Gastroesophageal sphincter (tissue), 4 donors: Measurements from ENCODE around the gene MED10. TPM values are rescaled to one million over a fixed set of nuclear protein-coding genes. Genes with fewer than 3 reads are reported as not detected.

ENCODE experiments used
- ATAC-seq: fragments of 150-250 bp; one replicate; pipeline ENCODE4 v1.9.1; 2016; ENCODE audit warnings: mild to moderate bottlenecking, moderate library complexity
- H3K27ac ChIP-seq, 4 donors: fragments of 200-600 bp; sonication (generic) in 3 of 4; 1 replicate in 3 of 4; 2 replicates in 1 of 4; pipeline ENCODE4 v1.5.1; 2016 to 2019
- H3K27me3 ChIP-seq: fragments of 200-600 bp; sonication (generic); one replicate; pipeline ENCODE4 v1.5.1; 2019
- H3K36me3 ChIP-seq, 2 donors: fragments of 200-600 bp; sonication (generic); one replicate each; pipeline ENCODE4 v1.5.1; 2019; ENCODE audit warnings: control low read depth in 1 of 2
- H3K4me1 ChIP-seq, 3 donors: fragments of 200-600 bp; sonication (generic); 1 replicate in 2 of 3; 2 replicates in 1 of 3; pipeline ENCODE4 v1.5.1; 2016 to 2019; ENCODE audit warnings: control low read depth in 2 of 3
- H3K4me3 ChIP-seq, 2 donors: fragments of 200-600 bp; sonication (generic); one replicate each; pipeline ENCODE4 v1.5.1; 2019; ENCODE audit warnings: mild to moderate bottlenecking in 1 of 2, moderate library complexity in 1 of 2
- H3K9me3 ChIP-seq, 3 donors: fragments of 200-600 bp; sonication (generic); one replicate each; pipeline ENCODE4 v1.5.1; 2017 to 2019; ENCODE audit warnings: control low read depth in 2 of 3
- CTCF ChIP-seq, 4 experiments: fragments of 200-600 bp in 2 of 4; fragments of 450-650 bp in 2 of 4; sonication (generic) in 1 of 4; IDR thresholded peaks; one replicate each; pipeline ENCODE4 v1.5.1; 2017 to 2019; ENCODE audit warnings: antibody characterized with exemption in 4 of 4, mild to moderate bottlenecking in 2 of 4, moderate library complexity in 2 of 4
- EP300 ChIP-seq: sonication (generic); formaldehyde crosslinking; IDR thresholded peaks from one replicate; pipeline ENCODE4 v1.6.1; 2017; ENCODE audit warnings: antibody characterized with exemption, mild to moderate bottlenecking
- POLR2A ChIP-seq, 2 donors: fragments of 450-650 bp; IDR thresholded peaks; one replicate each; pipeline ENCODE4 v1.6.1; 2017; ENCODE audit warnings: antibody characterized with exemption in 2 of 2, mild to moderate bottlenecking in 2 of 2, moderate library complexity in 1 of 2
- POLR2AphosphoS5 ChIP-seq: sonication (generic); formaldehyde crosslinking; IDR thresholded peaks from one replicate; pipeline ENCODE4 v1.6.1; 2017; ENCODE audit warnings: antibody characterized with exemption
- WGBS, 2 donors: methylation state at CpG; one replicate each; pipeline ENCODE4 v1.1.5; 2018; ENCODE audit warnings: low coverage in 1 of 2; 5-methylcytosine and 5-hydroxymethylcytosine counted together
- total RNA-seq, 4 donors: library from RNA; depleted of rRNA; stranded (reverse); fragments of >200 nt; gene quantifications; one replicate each; pipeline ENCODE4 v1.1.0, GENCODE V29; 2016

MED10 gene
- total RNA-seq, 4 donors from 2014 or later = 27.2 to 39.7 (median 34.0) TPM

GRCh38 chr5:6347673-6348072 is 30.7 kb downstream of the MED10 start:
- Histone ChIP-seq H3K9me3 (no peaks in the 10 kb centered on the region), H3K4me1 (no peaks in the 10 kb centered on the region), H3K27ac (no peak overlapping the region), H3K36me3 (peaks cover 0 to 10% of the 10 kb centered on the region in 2 donors), H3K4me3 (no peak overlapping the region), H3K27me3 (no peaks in the 10 kb centered on the region)
- TF ChIP-seq POLR2AphosphoS5 = no peak
- TF ChIP-seq CTCF (IDR thresholded peaks at IDR 0.05) = no peak
- TF ChIP-seq POLR2A (IDR thresholded peaks at IDR 0.05) = no peak
- TF ChIP-seq EP300 = no peak
- no peak for ATAC-seq
- 85 to 100% methylated on average over 3 to 8 of the region's 19 CpGs for WGBS, 2 donors

- Histone ChIP-seq H3K4me3 (no peak overlapping the region), H3K27me3 (no peaks in the 10 kb centered on the region), H3K4me1 (no peaks in the 10 kb centered on the region), H3K9me3 (no peaks in the 10 kb centered on the region), H3K27ac (no peak overlapping the region), H3K36me3 (peaks cover 0 to 10% of the 10 kb centered on the region in 2 donors)
- 80 to 82% methylated on average over 1 to 2 of the region's 4 CpGs for WGBS, 2 donors
- no peak for ATAC-seq
- no peak for TF ChIP-seq POLR2A (IDR thresholded peaks at IDR 0.05)
- TF ChIP-seq CTCF (IDR thresholded peaks at IDR 0.05) = no peak
- TF ChIP-seq POLR2AphosphoS5 = no peak
- TF ChIP-seq EP300 = no peak
Measured at GRCh38 chr5:6347165-6347564, 31.2 kb downstream of the MED10 start.

GRCh38 chr5:6344593-6344989 is 33.8 kb downstream of the MED10 start:
- Histone ChIP-seq H3K36me3 (peaks cover 0 to 4% of the 10 kb centered on the region in 2 donors), H3K9me3 (no peaks in the 10 kb centered on the region), H3K4me3 (no peak overlapping the region), H3K27me3 (no peaks in the 10 kb centered on the region), H3K27ac (no peak overlapping the region), H3K4me1 (no peaks in the 10 kb centered on the region)
- 72 to 75% methylated on average over 5 of the region's 5 CpGs for WGBS, 2 donors
- TF ChIP-seq POLR2A (IDR thresholded peaks at IDR 0.05) (no peak), CTCF (IDR thresholded peaks at IDR 0.05) (no peak), POLR2AphosphoS5 (no peak)
- ATAC-seq = no peak

GRCh38 chr5:6343951-6344592 is 34.3 kb downstream of the MED10 start:
- Histone ChIP-seq H3K27ac (no peak overlapping the region), H3K9me3 (no peaks in the 10 kb centered on the region), H3K36me3 (peaks cover 0 to 5% of the 10 kb centered on the region in 2 donors), H3K27me3 (no peaks in the 10 kb centered on the region), H3K4me3 (no peak overlapping the region), H3K4me1 (no peaks in the 10 kb centered on the region)
- 77 to 80% methylated on average over 6 to 9 of the region's 11 CpGs for WGBS, 2 donors
- no peak for TF ChIP-seq EP300
- no peak for TF ChIP-seq POLR2AphosphoS5
- TF ChIP-seq CTCF (IDR thresholded peaks at IDR 0.05) = no peak
- no peak for TF ChIP-seq POLR2A (IDR thresholded peaks at IDR 0.05)
- no peak for ATAC-seq

GRCh38 chr5:6342689-6343315 is 35.5 kb downstream of the MED10 start:
- TF ChIP-seq EP300 (no peak), POLR2A (IDR thresholded peaks at IDR 0.05) (no peak), CTCF (IDR thresholded peaks at IDR 0.05) (no peak), POLR2AphosphoS5 (no peak)
- Histone ChIP-seq H3K4me3 (no peak overlapping the region), H3K27ac (no peak overlapping the region), H3K9me3 (no peaks in the 10 kb centered on the region), H3K4me1 (no peaks in the 10 kb centered on the region), H3K36me3 (peaks cover 0 to 9% of the 10 kb centered on the region in 2 donors), H3K27me3 (no peaks in the 10 kb centered on the region)
- WGBS, 2 donors = 78 to 90% methylated on average over 2 to 8 of the region's 14 CpGs
- ATAC-seq = no peak
